ENCODE results near the gene IL1RL2. TPM values are rescaled to one million over a fixed set of nuclear protein-coding genes. Genes with fewer than 3 reads are reported as not detected.

IL1RL2 gene
- total RNA-seq, 1 experiment from 2014 or later = not detected

- no peak for TF ChIP-seq MAX (IDR thresholded peaks at IDR 0.05)
- no peak for TF ChIP-seq EGR1 (IDR thresholded peaks at IDR 0.05; ENCODE audit: low read depth)
- no peak for TF ChIP-seq TCF7L2 (IDR thresholded peaks at IDR 0.05; ENCODE audit: borderline replicate concordance, extremely low read depth, insufficient read depth, insufficient read length)
- no peak for TF ChIP-seq EZH2 (IDR thresholded peaks at IDR 0.05)
- TF ChIP-seq, protein P1, sequence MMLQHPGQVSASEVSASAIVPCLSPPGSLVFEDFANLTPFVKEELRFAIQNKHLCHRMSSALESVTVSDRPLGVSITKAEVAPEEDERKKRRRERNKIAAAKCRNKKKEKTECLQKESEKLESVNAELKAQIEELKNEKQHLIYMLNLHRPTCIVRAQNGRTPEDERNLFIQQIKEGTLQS (IDR thresholded peaks at IDR 0.05) = no peak
- Histone ChIP-seq H3K9me2 (ENCODE audit: insufficient read depth) (no peaks in the 10 kb centered on the region), H3K79me2 (ENCODE audit: insufficient read depth, low read length) (no peaks in the 10 kb centered on the region), H3K9ac (ENCODE audit: low read length) (no peak overlapping the region), H3K36me3 (ENCODE audit: control insufficient read depth in 1 of 2, insufficient read depth in 2 of 2, low read length in 2 of 2) (no peaks in the 10 kb centered on the region), H3K4me1 (ENCODE audit: control insufficient read depth in 1 of 2, insufficient read depth in 2 of 2, low read length in 2 of 2) (no peaks in the 10 kb centered on the region), H3K4me3 (replicated peaks in 1 of 2; ENCODE audit: low read depth in 1 of 2, low read length in 2 of 2) (no peak overlapping the region), H3K27me3 (ENCODE audit: insufficient read depth, low read length) (no peaks in the 10 kb centered on the region), H3K4me2 (ENCODE audit: low read length) (no peak overlapping the region), H3K27ac (ENCODE audit: low read depth, low read length) (no peak overlapping the region), H3K9me3 (ENCODE audit: control insufficient read depth in 1 of 2, insufficient read depth in 1 of 2, low read depth in 1 of 2, low read length in 2 of 2) (no peaks in the 10 kb centered on the region), H4K20me1 (ENCODE audit: insufficient read depth) (no peaks in the 10 kb centered on the region), H2AFZ (ENCODE audit: low read depth, low read length, poor library complexity, severe bottlenecking) (no peak overlapping the region)
- ChIA-PET POLR2A (no interaction called here), CTCF (interaction anchor here (1.8 kb wide), 1 partner anchor 56 kb away, joined by 6 read pairs; no protein-coding TSS in a partner anchor), RAD21 (ENCODE audit: low non-redundant PET in 1 of 2, low total read pairs in 2 of 2, uncharacterized antibody in 2 of 2, unreplicated experiment in 2 of 2) (interaction anchor here in 1 of 2 experiments (0.7 kb wide), 1 partner anchor 48 kb away, joined by 3 read pairs; no protein-coding TSS in a partner anchor)
- no peak for ATAC-seq
- DNase-seq (ENCODE audit: low read depth, low spot score) = no peak
- no TSS peak for BruUV-seq (replicated peaks)
- intact Hi-C loops (cut with micrococcal nuclease) = no loop called here
Measured at GRCh38 chr2:102184568-102184967, 2.3 kb upstream of the IL1RL2 start.

DNA sequence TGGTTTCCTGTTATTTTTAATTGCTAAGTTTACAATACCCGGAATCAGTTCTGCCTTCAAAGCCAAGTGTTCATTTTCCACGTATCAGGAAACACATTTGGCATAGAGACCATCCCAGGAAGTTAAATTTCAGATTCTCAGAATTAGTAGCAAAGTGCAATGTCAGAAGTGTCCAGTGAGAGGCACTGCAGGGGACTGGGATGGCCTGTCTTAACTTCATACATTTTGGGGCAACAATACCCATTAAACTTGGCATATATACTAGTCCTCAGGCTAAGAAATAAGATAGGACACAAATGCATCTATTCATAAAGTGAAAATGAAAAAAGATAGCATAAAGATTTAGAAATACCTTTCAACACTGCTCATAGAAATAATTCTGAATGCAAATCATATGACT is 1.5 kb upstream of the IL1RL2 start:
- no peak for DNase-seq (ENCODE audit: low read depth, low spot score)

More for the DNA sequence above, 1.5 kb upstream of the IL1RL2 start:
- H3K9ac ChIP-seq (ENCODE audit: low read length) = no peak overlapping the region
- no peaks in the 10 kb centered on the region for H3K9me3 ChIP-seq (ENCODE audit: control insufficient read depth in 1 of 2, insufficient read depth in 1 of 2, low read depth in 1 of 2, low read length in 2 of 2)
- intact Hi-C loops (cut with micrococcal nuclease) = no loop called here
- ChIA-PET CTCF (interaction anchor here (1.8 kb wide), 1 partner anchor 55 kb away, joined by 6 read pairs; no protein-coding TSS in a partner anchor), RAD21 (ENCODE audit: low non-redundant PET in 1 of 2, low total read pairs in 2 of 2, uncharacterized antibody in 2 of 2, unreplicated experiment in 2 of 2) (interaction anchor here in 1 of 2 experiments (0.7 kb wide), 1 partner anchor 49 kb away, joined by 3 read pairs; no protein-coding TSS in a partner anchor), POLR2A (no interaction called here)
- ATAC-seq = peak; percentile 54
- H3K4me1 ChIP-seq (ENCODE audit: control insufficient read depth in 1 of 2, insufficient read depth in 2 of 2, low read length in 2 of 2) = 0 out of 4 replicates have a peak, but pooled peaks cover 0 to under 1% of the 10 kb centered on the region in 2 experiments
- H3K79me2 ChIP-seq (ENCODE audit: insufficient read depth, low read length) = no peaks in the 10 kb centered on the region
- no TSS peak for BruUV-seq (replicated peaks)
- no peaks in the 10 kb centered on the region for H3K36me3 ChIP-seq (ENCODE audit: control insufficient read depth in 1 of 2, insufficient read depth in 2 of 2, low read length in 2 of 2)
- H3K27me3 ChIP-seq (ENCODE audit: insufficient read depth, low read length) = no peaks in the 10 kb centered on the region
- H3K9me2 ChIP-seq (ENCODE audit: insufficient read depth) = no peaks in the 10 kb centered on the region
- peak; percentile 52 for TF ChIP-seq RAD21 (IDR thresholded peaks at IDR 0.05; ENCODE audit: low read depth)
- TF ChIP-seq SRF (IDR thresholded peaks at IDR 0.05; ENCODE audit: low read depth) = no peak
- TF ChIP-seq CTCF (IDR thresholded peaks at IDR 0.05 in 2 of 3, conservative IDR thresholded peaks at IDR 0.05 in 1 of 3; ENCODE audit: borderline replicate concordance in 1 of 3, insufficient read depth in 1 of 3, low read depth in 2 of 3, low read length in 2 of 3) = peak; percentile 34 to 66 (median 63); a peak in 5 of 6 replicates
- no peak overlapping the region for H3K4me3 ChIP-seq (replicated peaks in 1 of 2; ENCODE audit: low read depth in 1 of 2, low read length in 2 of 2)
- no peaks in the 10 kb centered on the region for H4K20me1 ChIP-seq (ENCODE audit: insufficient read depth)
- H2AFZ ChIP-seq (ENCODE audit: low read depth, low read length, poor library complexity, severe bottlenecking) = no peak overlapping the region
- H3K4me2 ChIP-seq (ENCODE audit: low read length) = no peak overlapping the region
- no peak overlapping the region for H3K27ac ChIP-seq (ENCODE audit: low read depth, low read length)

All from HCT116 (cell line).